Left hindlimb (tissue), 1 donor: ENCODE data around the gene PERCC1.
"Not testable (repeated sequence)": the region's sequence is repeated elsewhere in the genome, so short reads cannot be mapped to it uniquely, and the experiment has no call there.

ENCODE experiments used
- DNase-seq: peaks from one replicate; pipeline ENCODE4 v3.0.0-alpha.2; 2018

Gene PERCC1

GRCh38 chr16:1470481-1471251 is 39.8 kb downstream of the PERCC1 start:
- DNase-seq = no peak

- no peak for DNase-seq
These were observed 40.8 kb downstream of the PERCC1 start for GRCh38 chr16:1471569-1472194.

GRCh38 chr16:1472974-1473373 is 42.1 kb downstream of the PERCC1 start:
- DNase-seq = no peak

GRCh38 chr16:1474082-1474795 is 43.4 kb downstream of the PERCC1 start:
- DNase-seq = no peak

GRCh38 chr16:1474796-1475551 is 44.1 kb downstream of the PERCC1 start, which contains the start of gene CLCN7:
Gene CLCN7 (minus strand): TSS chr16:1475028. CDS start chr16:1474974, 54 bp downstream.
- peak; percentile 90 for DNase-seq

- no peak for DNase-seq
These were observed 44.8 kb downstream of the PERCC1 start for GRCh38 chr16:1475552-1476114.

- no peak for DNase-seq
These were observed 46.2 kb downstream of the PERCC1 start for GRCh38 chr16:1477033-1477432.

- not testable (repeated sequence) for DNase-seq
These were observed 48.1 kb downstream of the PERCC1 start for GRCh38 chr16:1478937-1479336.

GRCh38 chr16:1481906-1482835 is 51.3 kb downstream of the PERCC1 start:
- DNase-seq = no peak
